Esophagus muscularis mucosa (tissue), 4 donors: ENCODE data around the gene TNPO3. TPM values are rescaled to one million over a fixed set of nuclear protein-coding genes. Genes with fewer than 3 reads are reported as not detected.
"Not testable (repeated sequence)": the region's sequence is repeated elsewhere in the genome, so short reads cannot be mapped to it uniquely, and the experiment has no call there.

Source experiments
- DNase-seq: peaks from one replicate; pipeline ENCODE4 v3.0.0-alpha.2; 2017; ENCODE audit errors: extremely low spot score
- H3K27ac ChIP-seq, 4 donors: fragments of 200-600 bp; sonication (generic); replicated peaks in 1 of 4; 1 replicate in 3 of 4; 2 replicates in 1 of 4; pipeline ENCODE4 v1.5.1; 2016 to 2019; ENCODE audit warnings: mild to moderate bottlenecking in 1 of 4
- H3K27me3 ChIP-seq, 4 donors: fragments of 200-600 bp; sonication (generic); one replicate each; pipeline versions ENCODE4 v1.5.1 to v1.6.0; 2016 to 2019
- H3K36me3 ChIP-seq, 4 donors: fragments of 200-600 bp; sonication (generic); one replicate each; pipeline ENCODE4 v1.5.1; 2016 to 2019
- H3K4me1 ChIP-seq, 4 donors: fragments of 200-600 bp; sonication (generic); one replicate each; pipeline ENCODE4 v1.5.1; 2016 to 2019
- H3K4me3 ChIP-seq, 4 donors: fragments of 200-600 bp; sonication (generic); 1 replicate in 2 of 4; 2 replicates in 2 of 4; pipeline ENCODE4 v1.5.1; 2016 to 2019; ENCODE audit warnings: mild to moderate bottlenecking in 4 of 4, moderate library complexity in 1 of 4
- H3K9me3 ChIP-seq, 4 donors: fragments of 200-600 bp; sonication (generic); 1 replicate in 3 of 4; 2 replicates in 1 of 4; pipeline ENCODE4 v1.5.1; 2016 to 2019
- EP300 ChIP-seq: sonication (generic); formaldehyde crosslinking; IDR thresholded peaks from one replicate; pipeline ENCODE4 v1.6.1; 2017; ENCODE audit warnings: antibody characterized with exemption
- POLR2A ChIP-seq: fragments of 450-650 bp; IDR thresholded peaks from one replicate; pipeline ENCODE4 v1.6.1; 2017; ENCODE audit warnings: antibody characterized with exemption, moderate library complexity, mild to moderate bottlenecking, low read depth
- POLR2AphosphoS5 ChIP-seq, 2 donors: sonication (generic); formaldehyde crosslinking; IDR thresholded peaks; one replicate each; pipeline ENCODE4 v1.6.1; 2017; ENCODE audit warnings: antibody characterized with exemption in 2 of 2
- WGBS: methylation state at CpG from one replicate; pipeline ENCODE4 v1.1.5; 2018; 5-methylcytosine and 5-hydroxymethylcytosine counted together
- intact Hi-C: fragments of 100-400 bp; cut with DNase I; formaldehyde crosslinking; loops from one replicate; pipeline ENCODE4 v1.15.1; 2023
- total RNA-seq, 4 donors: library from RNA; depleted of rRNA; stranded (reverse); fragments of >200 nt; gene quantifications; one replicate each; pipeline versions ENCODE4 v1.1.0 to v1.2.1, GENCODE V29; 2016
- TF ChIP-seq, protein P1 (sequence below), 3 experiments: fragments of 200-600 bp in 2 of 3; fragments of 450-650 bp in 1 of 3; sonication (generic) in 2 of 3; IDR thresholded peaks; one replicate each; pipeline ENCODE4 v1.5.1; 2017 to 2019; ENCODE audit warnings: antibody characterized with exemption in 3 of 3, mild to moderate bottlenecking in 2 of 3, moderate library complexity in 1 of 3

The TNPO3 gene
- total RNA-seq, 4 donors from 2014 or later: 35.7 to 46.2 (median 38.1) TPM

DNA sequence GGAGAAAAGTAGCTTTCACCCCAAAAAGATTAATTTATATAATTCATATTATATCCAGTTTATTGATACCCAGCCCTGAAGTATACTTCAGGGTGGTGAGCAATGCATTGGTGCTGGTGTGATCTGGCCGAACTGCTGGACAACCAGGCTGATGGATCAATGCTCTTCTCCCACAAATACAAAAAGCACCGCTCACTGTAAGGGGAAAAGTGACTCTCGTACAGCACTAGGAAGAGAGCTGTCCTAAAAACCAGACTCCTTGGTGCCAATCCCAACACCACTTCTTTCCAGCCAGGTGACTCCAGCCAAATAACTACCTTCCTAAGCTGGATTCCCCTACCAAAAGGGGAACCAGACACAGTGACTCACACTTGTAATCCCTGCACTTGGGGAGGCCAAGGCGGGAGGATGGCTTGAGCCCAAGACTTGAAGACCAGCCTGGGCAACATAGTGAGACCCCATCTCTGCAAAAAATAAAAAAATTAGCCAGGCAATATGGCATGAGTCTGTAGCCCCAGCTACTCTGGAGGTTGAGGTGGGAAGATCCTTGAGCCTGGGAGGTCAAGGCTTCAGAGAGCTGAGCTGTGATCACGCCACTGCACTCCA lies 13.1 kb upstream of the TNPO3 start:
- 95% methylated on average over 5 of the region's 5 CpGs for WGBS
- Histone ChIP-seq H3K4me1 (no peaks in the 10 kb centered on the region), H3K27ac (no peak overlapping the region), H3K36me3 (no peaks in the 10 kb centered on the region), H3K9me3 (no peaks in the 10 kb centered on the region), H3K4me3 (no peak overlapping the region), H3K27me3 (peaks cover 0 to 27% (median 0%) of the 10 kb centered on the region in 4 donors)
- TF ChIP-seq POLR2A (no peak), EP300 (no peak), POLR2AphosphoS5 (IDR thresholded peaks at IDR 0.05) (no peak)
- TF ChIP-seq, protein P1, sequence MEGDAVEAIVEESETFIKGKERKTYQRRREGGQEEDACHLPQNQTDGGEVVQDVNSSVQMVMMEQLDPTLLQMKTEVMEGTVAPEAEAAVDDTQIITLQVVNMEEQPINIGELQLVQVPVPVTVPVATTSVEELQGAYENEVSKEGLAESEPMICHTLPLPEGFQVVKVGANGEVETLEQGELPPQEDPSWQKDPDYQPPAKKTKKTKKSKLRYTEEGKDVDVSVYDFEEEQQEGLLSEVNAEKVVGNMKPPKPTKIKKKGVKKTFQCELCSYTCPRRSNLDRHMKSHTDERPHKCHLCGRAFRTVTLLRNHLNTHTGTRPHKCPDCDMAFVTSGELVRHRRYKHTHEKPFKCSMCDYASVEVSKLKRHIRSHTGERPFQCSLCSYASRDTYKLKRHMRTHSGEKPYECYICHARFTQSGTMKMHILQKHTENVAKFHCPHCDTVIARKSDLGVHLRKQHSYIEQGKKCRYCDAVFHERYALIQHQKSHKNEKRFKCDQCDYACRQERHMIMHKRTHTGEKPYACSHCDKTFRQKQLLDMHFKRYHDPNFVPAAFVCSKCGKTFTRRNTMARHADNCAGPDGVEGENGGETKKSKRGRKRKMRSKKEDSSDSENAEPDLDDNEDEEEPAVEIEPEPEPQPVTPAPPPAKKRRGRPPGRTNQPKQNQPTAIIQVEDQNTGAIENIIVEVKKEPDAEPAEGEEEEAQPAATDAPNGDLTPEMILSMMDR (IDR thresholded peaks at IDR 0.05): no peak
- DNase-seq: peak; percentile 62
- intact Hi-C loops: no loop called here

- H3K9me3 ChIP-seq, H3K27ac ChIP-seq, intact Hi-C loops, H3K4me1 ChIP-seq, H3K36me3 ChIP-seq, H3K4me3 ChIP-seq: not testable (repeated sequence)
- peak; percentile 57 for DNase-seq
- H3K27me3 ChIP-seq: peaks cover 0 to 27% (median 0%) of the 10 kb centered on the region in 4 donors
- 39% methylated on average over 4 of the region's 4 CpGs for WGBS
Observed at GRCh38 chr7:129067132-129067561, 12.2 kb upstream of the TNPO3 start.

DNA sequence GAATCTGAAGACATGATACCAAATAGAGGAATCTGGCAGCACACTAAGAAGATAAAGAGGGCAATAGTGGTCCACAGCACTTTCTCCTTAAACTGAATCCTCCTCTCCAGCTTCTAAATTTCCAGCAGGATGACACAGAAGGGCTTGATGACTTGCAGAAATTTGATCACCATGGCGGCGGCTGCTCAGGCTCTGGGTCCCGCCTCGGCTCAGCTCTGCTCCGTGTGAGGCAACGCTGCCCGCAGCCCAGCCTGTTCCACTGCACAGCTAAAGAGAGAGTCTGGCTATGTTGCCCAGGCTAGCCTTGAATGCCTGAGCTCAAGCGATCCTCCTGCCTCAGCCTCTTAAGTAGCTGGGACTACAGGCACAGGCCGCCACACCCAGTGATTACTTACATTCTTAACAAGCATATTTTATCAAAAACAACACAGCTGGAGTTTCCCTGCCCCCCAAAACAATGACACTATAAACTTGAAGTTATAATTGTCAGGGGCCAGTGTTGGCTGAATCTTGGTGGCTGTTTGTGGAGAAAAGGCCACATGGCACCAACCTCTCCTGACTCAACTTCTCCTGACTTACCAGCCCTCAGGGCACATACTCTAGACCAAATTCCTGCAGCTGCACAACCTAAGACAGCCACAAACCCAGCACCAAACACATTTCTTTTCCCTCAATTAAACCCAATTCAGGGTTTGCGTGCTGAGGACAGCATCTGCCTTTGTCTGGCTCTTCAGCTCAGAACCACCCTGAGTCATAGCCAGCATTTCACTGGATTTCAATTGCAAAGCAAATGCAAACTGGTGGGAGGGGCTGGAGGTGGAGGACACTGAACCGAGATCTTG lies 11.6 kb upstream of the TNPO3 start:
- intact Hi-C loops: no loop called here
- Histone ChIP-seq H3K4me3 (no peak overlapping the region), H3K4me1 (no peaks in the 10 kb centered on the region), H3K27ac (no peak overlapping the region), H3K27me3 (peaks cover 0 to 27% (median 0%) of the 10 kb centered on the region in 4 donors), H3K36me3 (no peaks in the 10 kb centered on the region), H3K9me3 (no peaks in the 10 kb centered on the region)
- TF ChIP-seq EP300: no peak
- no peak for TF ChIP-seq POLR2A
- no peak for TF ChIP-seq POLR2AphosphoS5 (IDR thresholded peaks at IDR 0.05)
- TF ChIP-seq, protein P1 (IDR thresholded peaks at IDR 0.05): no peak
- DNase-seq: no peak
- 63% methylated on average over 4 of the region's 11 CpGs for WGBS

- no peaks in the 10 kb centered on the region for H3K9me3 ChIP-seq
- no peaks in the 10 kb centered on the region for H3K27me3 ChIP-seq
- WGBS: 92% methylated on average over 22 of the region's 22 CpGs
- H3K27ac ChIP-seq: peak overlapping the region in 2 of 4 donors; percentile 92 to 96
- intact Hi-C loops: no loop called here
- H3K4me1 ChIP-seq: peaks cover 18 to 36% (median 34%) of the 10 kb centered on the region in 4 donors
- peaks cover 0 to 5% (median 0%) of the 10 kb centered on the region in 4 donors for H3K36me3 ChIP-seq
- no peak for TF ChIP-seq POLR2A
- no peak for TF ChIP-seq EP300
- no peak for TF ChIP-seq POLR2AphosphoS5 (IDR thresholded peaks at IDR 0.05)
- TF ChIP-seq, protein P1 (IDR thresholded peaks at IDR 0.05): no peak
- peak overlapping the region in 2 of 4 donors; percentile 62 to 93 for H3K4me3 ChIP-seq
- no peak for DNase-seq
Observed at GRCh38 chr7:129055861-129056464, 1.1 kb upstream of the TNPO3 start.

GRCh38 chr7:129055294-129055816 lies 444 bp upstream of the TNPO3 start:
- no peak for DNase-seq
- WGBS: 14% methylated on average over 8 of the region's 9 CpGs
- Histone ChIP-seq H3K9me3 (no peaks in the 10 kb centered on the region), H3K27ac (peak overlapping the region; percentile 92 to 96 (median 96)), H3K4me1 (peaks cover 18 to 36% (median 34%) of the 10 kb centered on the region in 4 donors), H3K36me3 (peaks cover 0 to 5% (median 0%) of the 10 kb centered on the region in 4 donors), H3K4me3 (peak overlapping the region; percentile 62 to 97 (median 86)), H3K27me3 (no peaks in the 10 kb centered on the region)
- intact Hi-C loops: no loop called here
- TF ChIP-seq POLR2A: no peak
